GM18858 (cell line): ENCODE data around the gene RBM28.

Experiments used
- ATAC-seq: cut with Tn5 transposase; IDR thresholded peaks from one replicate; pipeline ENCODE4 v1.9.1; 2021; ENCODE audit not compliant: unreplicated experiment

Gene RBM28

DNA sequence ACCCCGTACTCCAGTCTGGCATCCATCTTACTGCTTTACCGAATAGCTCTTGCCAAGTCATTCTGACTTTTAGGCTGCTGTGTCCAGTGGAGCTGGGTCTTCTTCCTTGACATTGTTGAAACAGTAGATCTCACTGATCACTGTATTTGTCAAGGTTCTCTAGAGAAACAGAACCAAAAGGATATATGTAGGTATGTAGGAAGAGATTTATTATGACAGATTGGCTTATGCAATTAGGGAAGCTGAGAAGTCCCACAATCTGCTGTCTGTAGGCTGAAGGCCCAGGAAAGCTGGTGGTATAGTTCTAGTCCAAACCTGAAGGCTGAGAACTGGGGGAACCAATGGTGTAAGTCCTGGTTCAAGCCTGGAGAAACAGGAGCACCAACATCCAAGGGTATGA is 29.9 kb upstream of the RBM28 start:
- no peak for ATAC-seq

DNA sequence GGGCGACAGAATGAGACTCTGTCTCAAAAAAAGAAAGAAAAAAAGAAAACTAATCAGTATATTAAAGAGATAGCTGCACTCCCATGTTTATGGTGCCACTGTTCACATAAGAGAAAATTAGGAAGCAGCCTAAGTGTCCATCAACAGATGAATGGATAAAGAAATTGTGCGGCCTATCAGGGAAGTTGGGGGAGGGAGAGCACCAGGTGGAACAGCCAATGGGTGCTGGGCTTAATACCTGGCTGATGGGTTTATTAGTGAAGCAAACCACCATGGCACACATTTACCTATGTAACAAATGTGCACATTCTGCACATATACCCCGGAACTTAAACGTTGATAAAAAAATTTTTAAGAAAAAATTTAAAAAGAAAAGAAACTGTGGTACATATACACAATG is 26.8 kb upstream of the RBM28 start:
- no peak for ATAC-seq

DNA sequence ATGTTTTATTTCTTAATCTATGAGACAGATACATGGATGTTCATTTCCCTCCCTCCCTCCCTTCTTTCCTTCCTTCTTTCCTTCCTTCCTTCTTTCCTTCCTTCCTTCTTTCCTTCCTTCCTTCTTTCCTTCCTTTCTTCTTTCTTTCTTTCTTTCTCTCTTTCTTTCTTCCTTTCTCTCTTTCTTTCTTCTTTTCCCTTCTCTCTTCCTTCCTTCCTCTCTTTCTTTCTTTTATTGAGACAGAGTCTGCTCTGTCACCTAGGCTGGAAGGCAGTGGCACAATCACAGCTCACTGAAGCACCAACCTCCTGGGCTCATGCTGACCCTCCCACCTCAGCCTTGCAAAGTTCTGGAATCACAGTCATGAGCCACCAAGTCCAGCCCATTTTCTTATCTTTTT is 23.3 kb upstream of the RBM28 start:
- ATAC-seq: no peak

DNA sequence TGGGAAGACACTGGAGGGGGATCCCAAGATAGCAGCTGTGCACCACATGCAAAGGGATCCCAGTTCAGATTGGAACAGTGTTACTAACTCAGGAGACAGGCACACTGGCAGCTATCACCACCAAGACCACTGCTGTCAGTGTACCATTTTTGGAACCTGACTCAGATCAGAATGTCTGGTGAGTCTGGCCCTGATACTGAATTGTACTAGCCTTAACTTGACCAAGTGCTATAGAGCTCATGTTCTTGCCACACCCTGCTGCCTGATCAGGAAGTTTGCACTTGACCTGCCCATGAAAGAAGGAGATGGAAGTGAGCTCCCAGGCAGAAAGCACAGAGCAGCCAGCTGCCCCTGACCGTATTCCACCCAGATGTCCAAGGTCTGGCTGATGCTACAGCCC is 22.6 kb upstream of the RBM28 start:
- no peak for ATAC-seq

DNA sequence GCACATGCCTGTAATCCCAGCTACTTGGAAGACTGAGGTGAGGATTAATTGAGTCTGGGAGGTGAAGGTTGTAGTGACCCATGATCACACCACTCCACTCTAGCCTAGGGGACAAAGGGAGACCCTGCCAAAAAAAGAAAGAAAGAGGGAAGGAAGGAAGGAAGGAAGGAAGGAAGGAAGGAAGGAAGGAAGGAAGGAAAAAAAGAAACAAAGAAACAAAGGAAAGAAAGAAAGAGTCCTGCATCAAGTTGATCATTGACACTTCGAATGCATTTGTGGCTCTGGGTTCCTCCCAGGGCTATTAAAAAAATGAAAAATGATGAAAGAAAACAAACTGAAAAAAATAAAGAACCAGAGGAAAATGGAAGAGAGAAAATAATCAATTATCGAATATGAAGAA is 21.7 kb upstream of the RBM28 start:
- ATAC-seq: no peak

DNA sequence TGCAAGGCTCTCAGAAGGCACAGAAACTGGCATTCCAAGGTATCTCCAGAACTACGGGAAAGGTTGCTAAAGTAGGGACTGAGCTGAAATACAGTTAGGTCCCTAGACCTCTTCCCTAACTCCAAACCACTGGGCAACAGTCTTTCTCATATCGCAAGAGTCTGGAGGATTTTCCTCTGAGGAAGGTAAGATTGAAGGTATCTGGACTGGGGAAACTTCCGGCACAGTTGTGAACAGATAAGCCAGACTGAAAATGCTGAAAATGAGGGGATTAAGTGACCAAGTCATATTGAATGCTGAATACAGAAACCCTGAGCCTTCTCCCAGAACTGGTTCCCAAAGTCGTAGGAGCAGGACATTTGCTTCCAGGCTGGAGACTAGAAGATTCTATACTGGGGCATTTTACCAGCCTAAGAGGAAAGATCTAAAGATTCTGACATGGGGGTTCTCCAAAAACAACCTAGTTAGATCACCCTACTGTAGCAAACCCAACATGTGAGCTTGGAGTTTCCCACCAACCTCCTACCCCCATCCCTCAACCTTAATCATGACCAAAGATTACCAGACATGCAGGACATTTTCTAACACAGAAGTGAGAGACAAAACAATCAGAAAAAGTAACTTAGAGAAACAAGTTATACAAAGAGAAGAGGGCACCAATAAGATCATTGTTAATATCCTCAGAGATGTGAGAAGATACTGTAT is 20.6 kb upstream of the RBM28 start:
- ATAC-seq: no peak

DNA sequence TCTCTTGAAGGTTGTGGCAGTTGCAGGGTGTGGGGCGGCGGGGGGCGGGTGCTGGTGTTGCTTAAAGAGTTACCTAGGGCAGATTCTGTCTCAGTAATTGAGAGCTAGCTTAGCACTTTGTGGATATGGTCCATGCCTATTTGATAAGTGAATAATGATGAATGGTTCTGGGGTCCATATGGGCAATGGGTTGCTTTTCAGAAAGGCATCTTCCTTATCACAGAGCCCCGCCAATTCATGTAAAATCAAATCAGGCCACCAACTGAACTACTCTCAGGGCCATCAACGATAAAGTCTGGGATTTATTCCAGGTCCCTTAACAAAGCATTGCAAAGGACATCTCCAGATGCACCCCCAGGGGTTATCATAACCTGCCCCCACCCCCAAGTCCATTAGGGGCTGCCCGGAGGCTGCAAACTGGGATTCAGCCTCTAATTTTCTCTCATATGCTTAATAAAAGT is 19.6 kb upstream of the RBM28 start:
- no peak for ATAC-seq

DNA sequence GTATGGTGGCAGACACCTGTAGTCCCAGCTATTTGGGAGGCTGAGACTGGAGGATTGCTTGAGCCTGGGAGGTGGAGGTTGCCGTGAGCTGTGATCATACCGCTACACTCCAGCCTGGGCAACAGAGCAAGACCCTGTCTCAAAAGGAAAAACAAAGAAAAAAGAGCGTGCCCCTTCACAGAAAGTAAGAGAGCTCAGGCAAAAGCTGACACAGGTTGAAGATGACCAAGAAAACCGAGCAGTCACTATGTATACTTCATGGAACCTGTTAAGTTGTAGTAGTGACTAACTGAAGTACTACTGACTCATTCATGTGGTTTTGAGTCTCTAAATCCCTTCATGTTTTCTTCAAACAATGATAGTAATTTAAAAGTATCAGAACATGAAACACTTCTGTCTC is 19.0 kb upstream of the RBM28 start:
- ATAC-seq: no peak

DNA sequence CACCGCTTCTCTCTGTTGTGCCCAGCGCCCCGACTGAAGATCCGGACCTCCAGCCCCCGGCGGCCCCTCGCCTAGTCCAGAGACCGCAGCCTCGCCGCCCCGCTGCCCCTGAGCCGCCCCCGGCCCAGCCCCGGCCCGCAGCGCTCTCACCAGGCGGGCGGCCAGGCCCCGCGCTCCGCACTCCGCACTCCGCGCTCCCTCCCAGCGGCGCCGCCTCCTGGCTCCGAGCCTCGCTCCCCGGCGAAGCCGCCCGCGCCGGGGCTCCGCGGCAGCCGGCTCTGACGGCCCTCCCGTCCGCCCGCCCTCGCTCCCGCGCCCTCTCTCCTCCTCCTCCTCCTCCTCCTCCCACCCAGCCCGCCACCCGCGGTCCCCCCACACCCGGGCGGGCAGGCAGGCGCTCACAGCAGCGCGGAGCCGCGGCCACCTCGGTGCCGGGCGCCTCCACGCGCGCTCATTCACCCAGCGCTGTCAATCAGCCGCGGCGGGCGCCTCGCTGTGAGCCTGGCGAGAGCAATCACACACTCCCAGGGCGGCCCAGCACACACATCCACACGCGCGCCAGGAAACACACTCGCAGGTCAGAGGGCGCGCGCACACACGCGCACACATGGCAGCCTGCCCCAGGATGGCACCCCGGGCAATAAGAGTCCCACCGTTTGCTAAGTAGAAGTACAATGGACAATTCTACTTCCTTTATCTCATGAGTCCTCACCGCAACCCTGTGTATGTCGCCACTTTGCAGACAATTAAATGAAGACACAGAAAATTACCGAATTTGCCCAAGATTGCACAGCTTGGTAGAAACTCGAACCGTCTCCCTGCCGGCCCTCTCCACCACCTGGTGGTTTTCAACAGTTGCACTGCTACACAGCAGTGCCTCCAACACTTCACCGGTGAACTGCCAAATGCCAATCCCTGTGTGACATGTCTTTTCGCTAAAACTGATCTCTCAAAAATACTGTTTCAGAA is 18.0 kb upstream of the RBM28 start, which contains the start of gene PRRT4:
Gene PRRT4 (minus strand): TSS at position 280 of the 969 bp plus-strand sequence.
- ATAC-seq: no peak

DNA sequence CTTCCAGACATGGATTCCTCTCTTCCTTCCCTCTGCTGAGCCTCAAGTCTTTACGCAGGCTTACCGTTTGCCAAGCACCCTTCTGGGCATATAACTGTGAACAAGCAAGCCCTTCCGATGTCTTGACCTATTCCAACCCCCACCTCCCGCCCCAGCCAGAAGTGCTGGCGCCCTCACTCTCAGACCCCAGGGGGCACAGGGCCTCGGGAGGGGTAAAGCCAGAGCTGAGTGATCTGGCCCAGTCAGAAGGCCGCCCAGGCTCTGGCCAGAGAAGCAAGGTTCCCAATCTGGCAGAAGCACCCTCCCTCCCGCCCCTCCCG is 16.6 kb upstream of the RBM28 start:
- no peak for ATAC-seq

DNA sequence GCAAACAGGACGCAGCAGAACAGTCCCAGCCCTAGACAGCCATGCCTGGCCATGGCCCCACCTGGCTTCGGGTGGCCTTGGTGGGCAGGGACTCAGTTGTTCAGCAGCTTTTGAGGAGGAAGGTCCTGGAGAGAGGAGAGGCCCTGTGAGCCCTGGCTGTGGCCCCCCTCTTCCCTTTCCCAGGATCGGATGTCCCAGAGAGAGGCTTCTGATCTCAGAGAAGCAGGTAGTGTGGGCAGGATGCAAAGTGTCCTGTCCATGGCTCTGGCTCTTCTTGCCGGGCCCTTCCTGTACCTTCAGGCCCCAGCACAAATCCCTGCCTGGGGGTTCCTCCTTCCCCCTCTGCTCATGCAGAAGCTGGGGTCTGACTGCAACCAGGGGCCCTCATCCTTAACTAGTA is 16.2 kb upstream of the RBM28 start:
- ATAC-seq: no peak

DNA sequence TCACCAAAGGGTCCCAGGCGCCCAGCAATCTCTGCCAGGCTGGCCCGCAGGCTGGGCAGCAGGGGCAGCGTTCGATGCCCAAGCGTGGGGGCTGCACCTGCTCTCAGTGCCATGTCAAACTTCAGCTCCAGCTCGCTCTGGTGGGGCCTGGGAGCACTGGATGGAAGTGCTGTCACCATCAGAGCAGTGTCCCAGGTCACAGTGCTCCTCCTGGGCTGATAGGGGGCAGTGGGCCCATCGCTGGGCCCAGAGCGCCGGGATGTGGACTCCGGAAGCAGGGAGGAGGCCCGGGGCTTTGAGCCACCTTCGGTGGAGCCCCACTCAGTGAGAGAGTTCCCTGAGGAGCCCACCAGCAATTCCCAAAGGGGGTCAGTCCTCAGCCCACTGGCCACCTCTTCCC is 15.6 kb upstream of the RBM28 start:
- ATAC-seq: no peak

DNA sequence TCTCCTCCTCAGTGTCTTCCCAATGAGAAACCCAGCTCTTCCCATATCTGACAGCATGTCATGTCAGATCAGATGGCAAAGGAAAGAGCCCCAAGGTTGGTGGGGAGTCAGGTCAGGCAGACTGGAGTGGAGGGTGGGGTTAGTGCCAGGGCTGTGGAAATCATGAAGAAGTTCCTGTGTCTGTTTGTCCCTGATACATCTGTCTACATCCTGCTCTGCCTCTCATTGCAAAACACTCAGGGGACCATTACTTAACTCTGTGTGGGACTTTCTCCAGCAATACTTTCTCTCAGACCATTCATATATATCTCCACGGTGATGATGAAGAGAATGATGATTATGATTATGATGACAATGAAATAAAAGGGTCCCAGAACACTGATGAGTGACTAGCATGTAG is 14.5 kb upstream of the RBM28 start:
- no peak for ATAC-seq

DNA sequence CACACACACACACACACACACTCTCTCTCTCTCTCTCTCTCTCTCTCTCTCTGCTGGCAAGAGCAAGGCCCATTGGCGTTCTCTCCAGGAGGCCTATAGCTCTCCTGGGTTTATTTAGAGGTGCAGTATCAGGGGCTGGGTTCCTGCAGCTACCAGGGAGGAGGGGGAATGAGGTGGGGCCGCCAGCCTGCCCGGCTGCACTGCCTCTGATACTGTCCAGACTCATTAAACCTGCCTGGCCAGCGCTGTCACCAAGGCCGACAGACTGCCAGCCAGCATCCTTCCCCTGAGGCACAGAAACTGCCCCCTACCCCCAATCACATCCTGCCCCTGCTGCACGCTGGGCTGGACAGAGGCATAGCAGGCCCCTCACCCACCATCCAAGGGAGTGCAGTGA is 13.5 kb upstream of the RBM28 start:
- ATAC-seq: no peak

DNA sequence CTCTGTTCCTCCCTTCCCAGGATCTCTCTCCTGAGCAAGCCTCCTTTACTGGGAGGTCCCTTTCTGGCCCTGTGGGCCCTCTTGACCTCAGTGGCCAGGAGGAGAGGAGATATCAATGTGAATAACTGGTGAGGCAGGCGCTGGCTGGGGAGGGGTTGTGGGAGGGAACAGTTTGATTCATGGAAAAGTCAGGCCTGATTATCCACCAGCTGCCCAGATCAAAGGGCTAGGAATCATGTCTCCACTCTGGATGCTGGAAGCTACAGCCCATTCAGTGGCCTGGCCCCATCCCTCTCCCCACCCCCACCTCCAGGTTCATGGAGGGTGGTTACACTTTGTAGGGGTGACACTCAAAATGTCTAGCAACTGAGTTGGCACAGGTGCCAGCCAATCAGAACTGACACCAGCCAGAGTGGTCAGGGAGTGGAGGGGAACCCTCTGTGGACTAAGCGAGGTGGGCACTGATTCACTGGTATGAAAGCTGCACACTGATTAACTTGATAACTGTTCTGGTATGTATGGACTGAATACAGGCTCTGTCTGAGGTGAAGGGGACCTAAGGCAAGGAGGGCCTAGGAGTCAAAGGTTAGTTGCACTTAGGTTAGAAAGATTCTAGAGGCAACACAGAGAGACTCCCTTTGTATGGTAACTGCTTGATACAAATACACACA is 13.0 kb upstream of the RBM28 start:
- no peak for ATAC-seq

DNA sequence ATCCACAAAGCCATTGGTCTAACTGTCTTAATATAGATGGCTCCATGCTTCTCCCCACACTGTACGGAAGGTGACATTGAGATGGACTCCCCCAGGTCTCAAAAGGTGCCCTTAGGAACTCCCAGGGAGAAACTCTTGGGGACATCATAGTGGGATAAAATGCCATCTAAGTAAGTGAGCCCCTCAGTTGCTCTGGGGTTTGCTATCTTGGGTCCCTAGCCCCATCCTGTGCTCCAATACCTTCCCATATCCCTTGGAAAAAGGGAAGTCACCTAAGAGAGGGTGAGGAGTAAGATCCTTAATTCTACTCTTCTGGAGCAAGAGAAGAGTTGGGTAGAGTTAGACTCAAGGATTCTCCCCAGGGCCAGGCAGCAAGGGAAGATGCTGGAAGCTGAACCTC is 9.9 kb upstream of the RBM28 start:
- ATAC-seq: no peak

DNA sequence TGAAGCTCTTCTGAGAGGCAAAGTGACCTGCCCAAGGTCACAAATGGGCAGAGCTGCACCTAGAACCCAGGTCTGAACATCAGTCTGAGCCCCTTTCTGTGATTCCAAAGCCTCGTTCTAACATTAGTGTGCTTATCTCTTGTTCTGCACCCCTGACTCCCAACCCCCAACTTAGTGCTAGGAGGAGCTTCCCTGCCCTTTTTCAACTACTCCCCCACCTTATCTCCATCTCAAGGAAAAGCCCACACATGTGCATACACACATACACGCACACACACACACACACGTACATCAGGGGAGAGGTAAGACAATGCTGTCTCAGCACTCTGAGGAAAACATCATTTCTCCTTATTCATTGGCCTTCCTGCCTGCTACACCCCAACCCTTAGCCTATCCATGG is 9.5 kb upstream of the RBM28 start:
- no peak for ATAC-seq

DNA sequence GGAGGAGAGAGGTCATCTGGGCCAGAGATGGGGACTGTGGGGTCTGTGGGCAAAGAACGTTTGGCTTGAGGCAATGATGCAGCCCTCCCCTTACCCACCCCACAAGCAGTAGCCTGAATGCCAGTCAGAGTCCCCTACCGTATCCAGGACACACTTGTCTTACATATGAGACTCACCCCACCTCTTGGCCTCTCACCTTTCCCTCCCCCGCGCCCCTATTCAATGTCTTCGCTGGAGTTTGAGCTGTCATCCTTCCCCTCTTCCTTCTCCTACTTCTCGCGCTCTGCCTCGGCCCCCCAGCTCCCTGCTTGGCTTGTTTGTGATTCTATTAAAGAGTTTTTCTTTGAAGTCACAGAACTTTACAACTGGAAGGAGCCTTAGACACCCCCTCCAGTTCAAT is 8.9 kb upstream of the RBM28 start:
- ATAC-seq: no peak

DNA sequence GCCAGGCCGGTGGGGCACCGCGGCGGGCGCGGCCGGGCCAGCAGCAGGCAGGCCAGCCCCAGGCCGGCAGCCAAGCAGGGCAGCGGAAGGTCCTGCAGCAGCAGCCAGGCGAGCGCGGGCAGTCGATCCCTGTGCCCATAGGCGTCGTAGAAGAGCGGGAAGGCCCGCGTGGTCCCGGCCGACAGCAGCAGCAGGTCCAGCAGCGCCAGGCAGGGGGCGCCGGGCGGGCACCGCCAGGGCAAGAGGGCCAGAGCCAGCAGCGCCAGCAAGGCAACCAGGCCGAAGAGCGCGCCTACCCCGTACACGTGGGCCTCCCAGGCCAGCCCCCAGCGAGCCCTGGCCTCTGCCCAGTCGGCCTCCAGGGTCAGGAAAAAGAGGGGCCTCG is 8.4 kb upstream of the RBM28 start:
- no peak for ATAC-seq

DNA sequence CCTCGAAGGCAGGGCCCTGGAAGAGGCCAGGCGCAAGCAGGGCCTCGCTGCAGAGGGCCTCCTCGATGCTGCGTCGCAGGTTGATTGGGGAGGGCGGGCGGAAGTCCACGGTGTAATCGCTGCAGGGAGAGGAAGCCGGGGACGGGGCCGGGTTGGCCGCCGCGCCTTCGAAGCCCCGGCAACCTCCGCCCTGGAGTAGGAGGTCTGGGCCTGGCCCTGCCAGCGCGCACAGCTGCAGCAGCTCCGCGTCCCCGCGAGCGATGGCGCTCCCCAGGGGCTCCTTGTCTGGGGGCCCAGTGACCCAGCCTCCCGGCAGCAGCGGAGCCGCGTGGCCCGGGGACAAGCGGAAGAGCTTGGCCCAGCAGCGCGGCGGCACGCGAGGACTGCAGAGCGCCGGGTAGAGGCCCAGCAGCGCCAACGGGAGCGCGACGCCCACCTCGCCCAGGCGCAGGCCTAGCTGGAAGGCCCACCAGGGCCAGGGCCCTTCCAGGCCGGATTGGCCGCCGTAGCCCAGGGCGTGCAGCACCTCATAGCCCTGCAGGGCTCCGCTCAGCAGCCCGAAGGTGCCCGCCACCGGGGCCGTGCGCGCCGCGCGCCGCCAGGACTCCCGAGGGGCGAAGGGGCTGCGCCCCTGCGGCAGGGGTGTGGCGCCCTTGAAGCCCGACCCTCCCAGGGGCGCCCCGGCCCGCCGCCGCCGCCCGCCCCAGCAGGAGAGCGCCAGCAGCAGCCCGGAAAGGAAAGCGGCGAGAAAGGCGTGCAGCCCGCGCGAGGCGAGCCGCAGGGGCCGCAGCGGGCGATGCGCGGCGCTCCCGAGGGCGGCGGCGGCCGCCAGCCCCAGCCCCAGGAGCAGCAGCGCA is 7.8 kb upstream of the RBM28 start:
- ATAC-seq: no peak

DNA sequence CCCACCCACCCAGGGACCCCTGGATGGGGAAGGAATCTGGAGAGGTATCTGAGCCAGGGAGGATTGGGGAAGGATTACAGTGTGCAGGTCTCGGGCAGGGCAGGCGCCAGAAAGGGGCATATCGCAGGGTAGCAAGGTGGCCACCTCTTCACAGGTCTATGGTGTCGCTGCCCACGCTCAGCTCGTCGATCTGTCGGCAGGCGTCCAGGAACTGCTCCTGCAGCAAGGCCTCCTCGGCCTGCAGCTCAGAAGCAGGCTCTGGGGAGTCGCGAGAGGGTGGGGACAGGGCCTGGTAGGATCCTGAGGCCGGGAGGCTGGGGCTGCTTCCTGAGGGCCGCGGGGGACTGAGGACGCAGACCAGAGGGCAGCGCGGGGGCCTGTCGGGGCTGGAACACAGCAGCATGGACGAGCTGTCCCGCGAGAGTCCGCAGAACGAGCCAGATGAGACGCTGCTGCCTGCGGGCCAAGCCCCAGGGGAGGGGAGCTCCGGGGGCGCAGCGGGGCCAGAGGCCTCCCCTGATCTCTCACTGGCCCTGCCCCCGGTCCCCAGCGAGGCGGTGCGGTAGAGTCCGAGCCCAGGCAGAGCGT is 7.1 kb upstream of the RBM28 start:
- ATAC-seq: no peak
